ENCODE data around the gene SLC13A4.
"Not testable (repeated sequence)": the region's sequence is repeated elsewhere in the genome, so short reads cannot be mapped to it uniquely, and the experiment has no call there.

Gene SLC13A4

DNA sequence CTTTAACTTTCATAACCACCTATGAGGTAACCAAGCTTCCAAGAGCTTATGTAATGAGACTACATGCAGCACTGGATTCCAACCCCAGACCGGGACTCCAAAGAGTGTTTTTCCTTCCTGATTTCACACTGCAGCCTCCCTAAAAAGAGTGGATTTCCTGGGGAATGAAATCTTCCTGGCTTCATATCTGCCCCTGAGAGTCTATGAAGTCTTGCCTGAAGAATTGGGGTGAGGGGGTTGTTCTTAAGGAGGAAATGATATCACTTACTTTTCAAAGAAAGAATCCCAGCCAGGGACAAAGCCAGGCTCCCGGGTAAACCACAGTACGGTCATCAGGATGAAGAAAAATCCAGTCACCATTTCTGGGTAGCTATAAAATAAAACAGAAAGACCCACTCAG, 35.9 kb downstream of the SLC13A4 start:
- no peak for DNase-seq (ENCODE audit: low spot score)

DNA sequence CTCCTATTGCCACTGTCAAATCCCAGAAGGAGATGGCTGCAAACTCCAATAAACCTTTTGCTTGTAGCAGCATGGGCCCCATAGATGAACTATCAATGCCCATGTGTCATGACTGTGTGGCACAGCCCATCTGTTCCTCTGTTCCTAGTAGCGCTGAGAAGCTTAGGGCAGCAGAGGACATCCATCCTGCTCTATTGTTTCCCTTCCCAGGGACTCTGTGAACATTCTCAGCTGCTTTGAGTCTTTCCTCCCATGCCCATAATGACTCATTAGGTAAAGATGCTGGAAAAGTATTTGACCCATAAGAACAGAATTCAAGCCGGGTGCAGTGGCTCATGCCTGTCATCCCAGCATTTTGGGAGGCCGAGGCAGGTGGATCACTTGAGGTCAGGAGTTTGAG, 37.4 kb downstream of the SLC13A4 start:
- no peak for DNase-seq (ENCODE audit: low spot score)

DNA sequence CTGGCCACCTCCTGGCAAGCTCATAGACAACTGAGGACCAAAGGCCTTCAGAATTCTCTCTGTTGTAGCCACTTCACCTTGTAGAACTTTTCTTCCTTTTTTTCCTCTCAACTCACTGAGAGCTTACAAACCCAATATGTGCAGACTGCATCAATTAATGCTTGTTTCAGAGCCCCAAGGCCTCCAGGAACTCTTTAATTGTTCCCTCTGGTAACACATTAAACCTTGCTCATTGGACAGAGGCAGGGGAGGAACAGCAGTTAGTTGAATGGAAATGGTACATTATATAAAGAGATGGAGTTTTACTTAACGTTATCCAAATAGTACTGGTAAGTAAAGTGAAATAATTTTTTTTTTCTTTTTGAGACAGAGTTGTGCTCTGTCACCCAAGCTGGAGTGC, 40.5 kb downstream of the SLC13A4 start:
- DNase-seq (ENCODE audit: low spot score), result no peak

DNA sequence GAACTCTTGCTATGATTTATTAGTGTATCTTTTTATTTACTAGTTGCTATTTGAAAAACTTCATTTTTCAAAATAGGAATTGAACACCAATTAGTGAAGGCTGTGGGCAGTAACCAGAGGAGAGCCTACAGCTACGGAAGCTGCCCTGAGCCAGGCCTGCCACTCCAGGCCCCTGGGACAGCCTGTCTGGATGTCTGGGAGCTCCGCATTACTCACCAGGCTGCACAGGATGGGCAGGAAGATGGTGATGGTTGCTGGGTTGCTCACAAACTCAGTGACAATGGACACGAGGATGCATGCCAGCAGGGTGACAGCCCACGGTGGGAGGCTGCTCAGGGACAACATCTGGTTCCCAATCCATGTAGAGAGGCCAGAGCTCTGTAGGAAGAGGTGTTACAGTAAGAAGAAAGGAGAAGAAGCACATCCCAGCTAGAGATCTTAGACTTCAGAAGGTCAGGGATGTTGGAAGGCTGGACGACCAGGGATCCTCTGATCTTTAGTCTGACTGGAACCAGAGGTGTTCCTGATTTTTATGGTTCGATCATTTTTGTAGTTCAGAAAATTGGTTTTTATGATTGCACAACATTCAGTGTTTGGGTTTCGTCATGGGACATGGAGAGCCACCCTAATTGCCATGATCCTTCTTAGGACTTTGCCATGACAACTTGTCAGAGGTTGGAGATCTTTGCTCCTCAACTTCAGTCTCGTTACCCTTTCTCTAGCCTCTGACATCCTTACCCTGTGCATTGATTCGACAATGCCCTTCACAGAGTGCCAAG, 42.5 kb downstream of the SLC13A4 start:
- DNase-seq (ENCODE audit: low spot score), result no peak

DNA sequence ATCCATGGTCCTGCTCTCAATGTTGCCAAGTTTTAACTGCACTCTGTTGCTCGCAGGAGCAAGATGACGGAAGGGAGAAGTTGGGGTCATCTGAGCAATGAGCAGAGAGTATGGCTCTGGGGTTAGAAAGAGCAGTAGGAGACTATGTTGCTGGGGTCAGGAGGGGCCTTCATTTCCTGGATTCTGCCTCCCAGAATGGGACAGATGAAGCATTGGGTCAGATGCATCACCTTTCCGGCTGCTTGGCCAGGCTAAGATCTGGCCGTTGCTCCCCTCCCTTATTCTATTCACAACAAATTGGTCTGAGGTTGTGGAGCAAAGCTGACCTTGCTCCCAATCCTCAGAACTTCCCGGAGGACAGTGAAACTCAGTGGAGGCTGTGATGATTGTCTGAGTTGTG, 43.3 kb downstream of the SLC13A4 start:
- DNase-seq (ENCODE audit: low spot score), result no peak

DNA sequence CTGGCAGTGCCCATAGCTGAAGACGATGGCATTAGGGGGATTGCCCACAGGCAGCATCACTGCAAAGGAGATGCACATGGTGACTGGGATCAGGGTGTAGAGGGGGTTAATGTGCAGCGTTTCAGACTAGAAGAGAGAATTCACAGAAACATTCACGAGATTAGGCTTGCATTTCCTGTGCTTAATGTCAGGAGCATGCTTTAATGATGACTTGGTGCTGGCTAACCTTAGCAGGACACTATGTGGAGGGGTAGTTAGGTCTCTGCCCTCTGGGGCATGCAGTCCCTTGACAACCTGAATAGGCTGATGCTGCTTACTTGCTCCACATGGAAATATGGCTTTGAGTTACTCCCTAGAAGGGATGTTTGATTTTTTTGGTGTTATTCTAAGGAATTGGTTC, 43.9 kb downstream of the SLC13A4 start:
- no peak for DNase-seq (ENCODE audit: low spot score)

DNA sequence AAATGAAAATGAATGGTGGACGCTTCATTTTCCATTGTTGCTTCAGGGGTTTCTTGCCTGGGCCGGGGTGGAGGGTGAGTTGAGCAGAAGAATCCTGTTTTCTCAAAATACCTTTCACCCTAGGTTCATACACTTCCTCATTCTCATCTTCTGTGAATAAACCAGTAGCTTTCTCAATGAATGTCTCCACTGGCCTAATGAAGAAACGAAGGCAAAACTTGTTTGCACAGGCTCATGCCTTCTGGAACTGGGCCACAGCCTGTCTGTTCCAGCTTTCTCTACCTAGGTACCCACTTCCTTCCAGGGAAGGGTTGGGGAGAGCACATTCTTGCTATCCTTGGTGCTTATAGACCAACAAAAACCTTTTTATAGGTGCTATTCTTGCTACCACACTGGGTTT, 44.4 kb downstream of the SLC13A4 start:
- DNase-seq (ENCODE audit: low spot score), result no peak

DNA sequence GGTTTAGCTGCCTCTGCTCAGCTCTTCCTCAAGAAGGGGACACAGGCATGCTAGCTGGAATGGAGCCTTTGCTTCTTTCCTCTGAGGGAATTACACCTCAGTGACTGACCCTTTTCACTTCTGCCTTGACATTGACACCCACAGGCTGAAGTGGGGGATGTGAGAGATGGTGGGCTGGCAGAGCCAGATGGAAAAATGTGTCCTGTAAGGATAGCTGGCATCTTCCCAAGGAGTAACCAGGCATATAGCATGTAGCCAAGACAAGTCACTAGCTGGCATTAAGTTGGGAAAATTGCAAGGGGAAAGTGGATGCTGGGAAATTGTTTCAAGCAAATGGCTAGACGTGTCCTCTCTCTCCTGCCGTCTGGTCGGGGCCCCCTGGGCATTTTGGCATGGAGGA, 45.8 kb downstream of the SLC13A4 start:
- no peak for DNase-seq (ENCODE audit: low spot score)

DNA sequence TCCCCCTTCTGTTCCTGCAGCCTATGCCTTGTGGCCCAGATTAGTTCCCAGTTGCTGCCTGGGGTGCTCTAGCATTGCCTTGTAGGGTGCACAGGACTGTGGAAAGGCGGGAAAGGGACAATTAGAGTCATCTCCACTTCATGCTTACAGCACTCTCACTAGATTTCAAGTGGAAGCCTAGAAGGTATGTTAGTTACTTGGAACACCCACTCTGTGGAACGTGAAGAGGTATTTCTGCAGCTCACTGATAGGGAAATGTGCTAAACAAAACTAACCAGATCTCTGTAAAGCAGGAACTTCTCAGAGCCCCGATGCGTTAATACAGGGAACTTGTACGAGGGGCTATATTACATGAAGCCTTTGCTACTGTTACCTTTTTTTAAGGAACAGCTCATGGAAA, 46.2 kb downstream of the SLC13A4 start:
- DNase-seq (ENCODE audit: low spot score), result no peak

DNA sequence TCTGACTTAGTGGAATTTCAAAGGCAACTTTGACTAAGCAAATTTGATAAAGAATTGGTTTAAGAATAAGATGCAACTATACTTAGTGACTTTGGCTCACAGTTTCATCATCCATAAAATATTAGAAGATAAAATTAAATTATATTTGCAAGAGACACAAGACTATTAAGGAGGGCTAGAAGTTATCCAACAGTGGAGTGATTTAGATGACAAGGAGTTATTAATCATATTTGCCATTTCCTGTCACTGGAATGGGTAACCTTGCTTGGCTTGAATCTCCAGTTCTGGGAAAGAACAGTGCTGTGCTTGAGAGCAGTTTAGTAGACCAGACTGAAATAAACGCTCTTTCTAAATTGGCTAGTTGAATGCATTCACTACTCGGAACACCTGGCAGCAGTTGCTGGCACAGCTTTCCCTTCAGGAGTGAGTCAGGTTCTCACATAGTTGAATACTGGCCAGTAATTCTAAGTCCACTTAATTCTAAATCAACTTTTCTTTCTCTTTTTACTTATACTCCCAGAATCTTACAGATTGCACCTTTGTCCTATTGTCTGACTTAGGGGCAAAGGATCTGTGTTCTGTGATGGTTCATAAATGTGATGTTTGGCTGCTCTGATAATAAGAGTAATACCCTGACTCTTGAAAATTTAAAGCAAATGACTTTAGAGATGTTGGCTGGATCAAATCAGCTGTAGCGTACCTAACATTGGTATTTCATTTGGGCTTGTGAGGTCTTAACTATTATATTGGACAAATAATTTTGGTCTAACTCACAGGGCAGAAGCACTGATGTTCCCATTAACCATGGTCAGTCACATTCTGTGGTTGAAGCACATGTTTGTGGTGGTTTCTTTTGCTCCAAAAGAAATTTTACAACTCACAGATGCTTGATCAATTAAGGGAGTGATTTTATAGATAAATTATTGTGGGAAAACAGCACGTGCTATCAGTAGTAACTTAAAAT, 49.1 kb downstream of the SLC13A4 start:
- DNase-seq (ENCODE audit: low spot score), result no peak

DNA sequence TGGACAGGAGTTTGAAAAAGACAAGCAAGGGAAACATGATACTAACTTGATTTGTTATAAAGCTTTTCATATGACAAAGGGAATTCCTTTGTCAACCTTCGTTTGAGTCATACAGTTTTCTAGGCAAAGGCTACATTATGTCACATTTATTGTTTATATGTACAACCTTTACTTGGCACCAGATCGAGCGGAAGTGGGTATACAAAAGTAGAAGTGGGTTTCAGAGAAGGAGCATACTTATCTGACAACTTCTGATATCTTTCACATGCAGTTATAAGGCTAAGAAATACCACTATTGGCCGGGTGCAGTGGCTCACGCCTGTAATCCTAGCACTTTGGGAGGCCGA, 54.7 kb downstream of the SLC13A4 start:
- DNase-seq (ENCODE audit: low spot score), result no peak

DNA sequence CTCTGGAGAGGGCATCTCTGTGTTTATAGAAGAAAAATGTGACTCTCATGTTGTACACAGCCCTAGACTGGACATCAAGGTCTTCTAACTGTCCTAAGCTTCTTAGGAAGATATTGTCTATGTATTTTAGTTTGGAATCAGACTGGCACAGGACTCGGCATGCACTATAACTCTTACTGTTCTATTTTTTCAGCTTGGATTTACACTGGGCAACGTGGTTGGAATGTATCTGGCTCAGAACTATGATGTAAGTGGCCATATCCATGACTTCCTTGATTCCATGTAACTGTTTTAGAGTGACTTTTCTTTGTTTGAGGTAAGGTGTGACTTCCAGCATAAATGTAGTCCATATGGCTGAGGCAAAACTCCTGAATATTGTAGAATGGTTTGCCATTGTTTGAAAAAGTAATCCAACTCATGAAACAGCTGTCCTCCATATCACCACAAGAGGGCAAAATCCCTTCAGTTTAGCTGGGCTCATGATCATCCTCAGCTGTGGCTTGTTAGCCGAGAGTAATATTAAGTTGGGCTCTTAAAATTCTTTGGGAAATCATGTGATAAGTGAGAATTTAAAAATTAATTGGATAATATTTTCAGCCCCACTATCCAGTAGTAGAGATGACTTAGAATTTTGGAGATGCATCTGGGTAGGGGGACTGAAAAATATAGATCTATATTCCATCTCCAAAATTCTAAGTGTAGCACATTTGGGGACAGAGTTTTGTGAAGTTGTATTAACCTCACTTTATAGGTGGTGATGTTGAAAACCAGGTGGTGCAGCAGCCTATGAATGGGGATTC, 55.2 kb downstream of the SLC13A4 start:
- no peak for DNase-seq (ENCODE audit: low spot score)

DNA sequence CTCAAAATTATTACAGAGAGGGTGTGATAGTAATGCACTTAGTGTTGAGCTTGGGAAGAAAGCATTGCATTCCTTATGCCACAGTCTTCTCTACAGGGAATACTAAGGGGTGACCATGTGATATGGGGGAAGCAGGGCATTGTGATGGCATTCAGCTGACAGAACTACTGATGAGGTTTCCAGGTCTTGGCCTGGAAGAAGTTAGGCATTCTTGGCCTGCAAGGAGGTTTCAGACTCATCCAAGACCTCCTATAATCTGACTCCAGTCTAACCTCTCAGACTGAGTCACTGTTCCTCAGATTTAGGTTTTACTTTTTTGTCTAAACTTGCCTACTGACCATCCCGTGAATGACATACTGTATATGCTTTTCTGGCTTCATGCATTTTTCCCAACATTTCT, 57.8 kb downstream of the SLC13A4 start:
- DNase-seq (ENCODE audit: low spot score), result no peak

DNA sequence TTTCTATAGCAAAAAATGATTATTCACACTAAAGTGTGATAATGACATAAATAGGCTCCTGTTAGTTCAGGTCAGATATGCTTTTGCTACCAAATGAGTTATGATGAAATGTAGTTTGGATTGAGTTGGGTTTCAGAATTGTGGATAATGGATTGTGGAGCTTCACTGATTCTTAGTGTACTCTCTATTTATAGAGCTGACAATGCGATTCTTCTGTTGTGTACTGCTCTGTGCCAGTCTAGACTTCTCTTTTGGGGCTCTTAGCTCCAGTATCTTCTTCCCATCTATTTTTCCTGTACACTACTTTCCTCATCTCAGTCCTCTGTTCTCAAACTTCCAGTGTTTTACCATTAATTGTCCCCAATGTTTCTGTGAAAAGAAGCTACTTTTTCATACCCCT, 58.2 kb downstream of the SLC13A4 start:
- DNase-seq (ENCODE audit: low spot score), result no peak

DNA sequence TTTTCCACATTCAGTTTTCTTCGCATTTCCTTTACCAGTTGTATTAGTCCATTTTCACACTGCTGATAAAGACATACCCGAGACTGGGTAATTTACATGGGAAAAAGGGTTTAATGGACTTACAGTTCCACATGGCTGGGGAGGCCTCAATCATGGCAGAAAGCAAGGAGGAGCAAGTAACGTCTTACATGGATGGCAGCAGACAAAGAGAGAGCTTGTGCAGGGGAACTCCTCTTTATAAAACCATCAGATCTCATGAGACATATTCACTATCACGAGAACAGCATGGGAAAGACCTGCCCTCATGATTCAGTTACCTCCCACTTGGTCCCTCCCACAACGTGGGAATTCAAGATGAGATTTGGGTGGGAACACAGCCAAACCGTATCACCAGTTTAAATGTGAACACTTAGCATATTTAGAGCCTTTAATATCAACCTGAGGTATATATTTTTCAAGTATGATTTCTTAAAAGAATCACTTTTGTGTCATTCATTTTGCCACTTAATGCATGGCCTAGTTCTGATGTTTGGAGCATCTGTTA, 59.1 kb downstream of the SLC13A4 start:
- not testable (repeated sequence) for DNase-seq (ENCODE audit: low spot score)

DNA sequence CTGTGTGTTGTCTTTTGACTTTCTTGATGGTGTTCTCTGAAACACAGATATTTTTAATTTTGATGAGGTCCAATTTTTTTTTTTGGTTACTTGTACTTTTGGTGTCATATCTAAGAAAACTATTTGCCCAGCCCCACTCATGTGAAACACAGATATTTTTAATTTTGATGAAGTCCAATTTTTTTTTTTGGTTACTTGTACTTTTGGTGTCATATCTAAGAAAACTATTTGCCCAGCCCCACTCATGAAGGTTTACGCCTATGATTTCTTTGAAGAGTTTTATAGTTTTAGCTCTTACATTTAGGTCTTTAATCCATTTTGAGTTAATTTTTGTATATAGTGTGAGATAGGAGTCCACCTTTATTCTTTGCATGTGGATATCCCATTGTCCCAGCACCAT, 60.4 kb downstream of the SLC13A4 start:
- not testable (repeated sequence) for DNase-seq (ENCODE audit: low spot score)

DNA sequence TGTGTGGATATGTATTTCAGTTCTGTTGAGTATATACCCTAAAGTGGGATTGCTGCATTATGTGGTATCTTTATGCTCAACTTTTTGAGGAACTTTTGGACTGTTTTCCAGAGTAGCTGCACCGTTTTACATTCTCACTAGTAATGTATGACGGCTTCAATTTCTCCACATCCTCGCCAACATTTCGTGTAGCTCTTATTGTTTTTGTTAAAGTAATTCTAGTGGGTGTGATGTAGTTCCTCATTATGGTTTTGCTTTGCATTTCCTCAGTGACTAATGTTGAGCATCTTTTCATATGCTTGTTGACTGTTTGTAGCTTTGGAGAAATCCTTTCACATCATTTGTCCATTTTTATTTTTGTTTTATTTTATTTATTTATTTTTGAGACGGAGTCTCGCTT, 61.1 kb downstream of the SLC13A4 start:
- no peak for DNase-seq (ENCODE audit: low spot score)

DNA sequence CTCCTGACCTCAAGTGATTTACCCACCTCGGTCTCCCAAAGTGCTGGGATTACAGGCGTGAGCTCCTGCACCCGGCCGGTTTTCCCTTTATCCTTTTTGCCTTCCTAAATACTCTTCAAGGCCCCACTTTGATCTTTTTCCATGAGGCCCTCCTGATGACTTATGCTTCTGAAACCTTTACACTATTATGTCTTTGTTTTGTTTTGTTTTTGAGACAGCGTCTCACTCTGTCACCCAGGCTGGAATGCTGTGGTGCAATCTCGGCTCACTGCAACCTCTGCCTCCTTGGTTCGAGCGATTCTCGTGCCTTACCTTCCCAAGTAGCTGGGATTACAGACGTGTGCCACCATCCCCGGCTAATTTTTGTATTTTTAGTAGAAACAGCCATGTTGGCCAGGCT, 61.8 kb downstream of the SLC13A4 start:
- no peak for DNase-seq (ENCODE audit: low spot score)

DNA sequence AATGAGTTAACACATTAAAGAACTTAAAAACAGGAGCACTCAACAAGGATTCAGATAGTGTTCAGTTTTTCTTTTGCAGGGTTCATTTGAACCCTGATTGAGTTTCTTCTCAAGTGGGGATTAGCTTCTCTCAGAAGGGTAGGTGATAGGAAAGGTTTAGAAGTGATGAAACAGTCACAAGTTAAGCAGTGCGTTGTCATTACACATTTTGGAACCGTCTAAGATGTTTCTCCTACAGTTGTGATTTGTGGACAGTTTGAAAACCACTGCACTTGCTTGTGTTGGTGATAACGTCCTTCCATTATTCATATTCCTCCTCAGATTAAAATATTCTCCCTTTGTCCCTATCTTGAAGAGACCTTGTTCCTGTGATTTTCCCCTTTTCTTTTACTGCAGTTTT, 62.9 kb downstream of the SLC13A4 start:
- no peak for DNase-seq (ENCODE audit: low spot score)

DNA sequence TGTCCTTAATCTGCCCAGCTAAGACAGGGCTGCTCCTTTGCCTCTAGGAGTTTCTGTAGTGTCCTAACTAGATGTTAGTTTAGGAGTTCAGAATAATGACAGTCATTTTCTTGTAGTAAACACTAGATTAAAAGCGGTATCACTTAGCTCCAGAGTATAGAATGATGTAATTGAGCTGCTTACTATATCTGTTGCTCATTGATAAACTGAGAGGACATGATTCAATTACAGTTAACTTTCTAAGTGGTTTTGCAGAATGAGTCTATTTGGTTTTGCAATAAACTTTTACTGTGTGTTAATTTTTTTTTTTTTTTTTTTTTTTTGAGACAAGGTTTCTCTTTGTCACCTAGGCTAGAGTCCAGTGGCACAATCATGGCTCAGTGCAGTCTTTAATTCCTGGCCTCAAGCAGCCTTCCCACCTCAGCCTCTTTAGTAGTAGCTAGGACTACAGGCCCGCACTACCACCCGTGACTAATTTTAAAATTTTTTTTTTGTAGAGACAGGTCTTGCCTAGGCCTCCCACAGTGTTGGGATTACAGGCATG, 63.9 kb downstream of the SLC13A4 start:
- DNase-seq (ENCODE audit: low spot score), result no peak

DNA sequence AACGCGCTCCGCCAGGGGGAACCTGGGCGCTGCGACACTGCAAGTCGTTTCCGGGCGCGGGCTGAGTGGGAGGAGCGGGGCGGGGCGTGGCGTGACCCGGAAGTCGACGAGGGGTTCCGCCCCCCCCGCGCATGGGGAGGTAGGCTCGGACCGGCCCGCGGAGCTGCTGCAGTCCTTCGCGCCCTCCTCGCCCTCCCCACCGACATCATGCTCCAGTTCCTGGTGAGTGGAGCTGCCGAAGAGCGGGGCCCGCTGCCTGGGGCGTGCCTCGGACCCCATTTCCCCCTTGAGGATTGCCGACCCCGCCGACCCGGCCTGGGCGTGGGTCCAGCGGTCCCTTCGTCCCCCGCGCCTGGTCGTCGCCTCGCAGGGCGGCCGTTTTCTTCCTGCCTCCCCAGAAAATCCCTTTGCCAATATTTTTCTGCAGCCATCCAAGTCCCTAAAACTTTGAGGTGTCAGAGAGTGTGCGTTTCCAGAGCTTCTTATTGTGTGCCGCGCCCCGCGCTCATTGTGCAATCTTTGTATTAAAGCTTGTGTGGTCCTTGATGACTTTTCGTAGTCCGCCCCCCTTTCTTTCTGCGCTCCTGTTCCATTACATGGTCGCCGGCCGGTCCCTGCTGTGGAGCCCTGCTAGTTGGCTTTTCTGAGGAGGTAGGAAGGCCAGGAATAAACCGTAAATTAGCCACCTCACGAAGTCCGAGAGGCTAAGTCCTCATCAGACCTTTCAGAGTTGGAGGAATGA, 65.4 kb downstream of the SLC13A4 start, which contains the start of gene STMP1:
STMP1 (plus strand) TSS at position 142 of the 742 bp plus-strand sequence.
- peak; percentile 98 for DNase-seq (ENCODE audit: low spot score)
